G401 (cell line): ENCODE data around the gene OR3A3. TPM values are rescaled to one million over a fixed set of nuclear protein-coding genes. Genes with fewer than 3 reads are reported as not detected.
"Not testable (repeated sequence)": the region's sequence is repeated elsewhere in the genome, so short reads cannot be mapped to it uniquely, and the experiment has no call there.

Experiments used
- DNase-seq: peaks from one replicate; pipeline ENCODE4 v3.0.0-alpha.2; 2015; ENCODE audit warnings: low spot score
- in situ Hi-C: cut with HindIII; loops from 2 replicates; pipeline ENCODE4 v1.10.0; 2016; ENCODE audit warnings: low sequenced_read_pairs, mixed read lengths
- total RNA-seq: library from RNA; depleted of rRNA; stranded (reverse); fragments of >200 nt; shearing (Covaris generic); gene quantifications from 2 replicates; pipeline ENCODE4 v1.2.3, GENCODE V29; 2014; rRNA removed

The OR3A3 gene
- total RNA-seq, 1 experiment from 2014 or later, result not detected

GRCh38 chr17:3466355-3466754 lies 55.2 kb downstream of the OR3A3 start:
- in situ Hi-C loops, DNase-seq: not testable (repeated sequence)

- in situ Hi-C loops, result no loop called here
Observed at GRCh38 chr17:3469529-3469928, 58.4 kb downstream of the OR3A3 start.

GRCh38 chr17:3471599-3471998 lies 60.4 kb downstream of the OR3A3 start, which contains the start of gene SPATA22:
Gene SPATA22, minus strand, starts transcription at chr17:3471819. Its CDS starts 2,494 bp downstream, at chr17:3469325.
- in situ Hi-C loops, result no loop called here
- DNase-seq, result no peak

More at GRCh38 chr17:3469529-3469928, 58.4 kb downstream of the OR3A3 start:
- DNase-seq, result no peak

- in situ Hi-C loops, result no loop called here
- DNase-seq, result no peak
Observed at GRCh38 chr17:3472137-3472536, 61.0 kb downstream of the OR3A3 start.

Other genes starting within 250 kb of the OR3A3 start
- gene OR1A2, start 213.9 kb upstream of the OR3A3 start, total RNA-seq, result not detected in 2 replicates
- gene OR1A1, start 203.7 kb upstream of the OR3A3 start, total RNA-seq, result not detected in 2 replicates
- gene OR3A1, start 113.0 kb upstream of the OR3A3 start, total RNA-seq, result not detected in 2 replicates
- not detected in 2 replicates for gene OR3A2, start 25.1 kb upstream of the OR3A3 start, total RNA-seq
- gene OR1E1, start 13.0 kb upstream of the OR3A3 start, total RNA-seq, result not detected in 2 replicates
- not detected in 2 replicates for gene OR1E2, start 22.5 kb downstream of the OR3A3 start, total RNA-seq
- gene SPATA22, start 60.4 kb downstream of the OR3A3 start, total RNA-seq, result not detected in 2 replicates
- not detected in 2 replicates for gene ASPA, start 64.6 kb downstream of the OR3A3 start, total RNA-seq
- 0.25 and 0.61 TPM in 2 replicates for gene TRPV3, start 146.4 kb downstream of the OR3A3 start, total RNA-seq
- 0.86 and 1.2 TPM in 2 replicates for gene TRPV1, start 198.0 kb downstream of the OR3A3 start, total RNA-seq
- gene SHPK, start 224.9 kb downstream of the OR3A3 start, total RNA-seq, result 37.8 and 41.2 TPM in 2 replicates
- 22.2 and 28.2 TPM in 2 replicates for gene CTNS, start 225.4 kb downstream of the OR3A3 start, total RNA-seq